HG03520 (cell line): ENCODE data around the gene CD226.

Source experiments
- ATAC-seq: cut with Tn5 transposase; IDR thresholded peaks from one replicate; pipeline ENCODE4 v1.9.1; 2021; ENCODE audit warnings: mild to moderate bottlenecking, moderate library complexity; ENCODE audit not compliant: unreplicated experiment

CD226 gene

GRCh38 chr18:69820538-69820937, 127.1 kb downstream of the CD226 start:
- no peak for ATAC-seq

GRCh38 chr18:69819460-69819859, 128.2 kb downstream of the CD226 start:
- no peak for ATAC-seq

GRCh38 chr18:69817335-69817940, 130.2 kb downstream of the CD226 start:
- no peak for ATAC-seq

GRCh38 chr18:69814861-69815385, 132.8 kb downstream of the CD226 start:
- no peak for ATAC-seq

- no peak for ATAC-seq
These were observed 134.1 kb downstream of the CD226 start for GRCh38 chr18:69813559-69813958.

GRCh38 chr18:69808399-69808798, 139.3 kb downstream of the CD226 start:
- ATAC-seq: no peak

- no peak for ATAC-seq
These were observed 142.7 kb downstream of the CD226 start for GRCh38 chr18:69804776-69805501.
